Left colon (tissue), 2 donors: ENCODE data around the gene KASH5. TPM values are rescaled to one million over a fixed set of nuclear protein-coding genes. Genes with fewer than 3 reads are reported as not detected.

Experiments used
- total RNA-seq, 2 donors: library from RNA; stranded (reverse); fragmentation: NEBNext Ultra II Directional; extraction: Animal tissue kit (Norgen Biotek cat#: 25700); gene quantifications; one replicate each; pipeline ENCODE4 v1.2.1, GENCODE V29; 2021
- donor health status: DM: no; HTN: no; CAD: no.
- donor health status: DM: yes; HTN: yes; CAD: no.

The KASH5 gene
- total RNA-seq, 2 donors from 2014 or later: not detected

Other genes with a start within 250 kb of the KASH5 start
- gene HRC, start 232.9 kb upstream of the KASH5 start, total RNA-seq: 1 to 10 TPM; 1.2 to 1.3 TPM
- gene TRPM4, start 230.5 kb upstream of the KASH5 start, total RNA-seq: 100 to 1,000 TPM; 244 to 291 TPM
- gene SLC6A16, start 63.1 kb upstream of the KASH5 start, total RNA-seq: under 1 TPM; 0.43 to 0.50 TPM
- gene CD37, start 52.8 kb upstream of the KASH5 start, total RNA-seq: 1 to 10 TPM; 5.6 to 9.6 TPM
- 10 to 100 TPM; 11.8 to 18.0 TPM for gene TEAD2, start 25.8 kb upstream of the KASH5 start, total RNA-seq
- gene DKKL1, start 24.4 kb upstream of the KASH5 start, total RNA-seq: not detected
- gene PTH2, start 35.2 kb downstream of the KASH5 start, total RNA-seq: not detected
- not detected for gene GFY, start 37.1 kb downstream of the KASH5 start, total RNA-seq
- gene SLC17A7, start 53.3 kb downstream of the KASH5 start, total RNA-seq: under 1 TPM; 0.24 to 0.81 TPM
- gene PIH1D1, start 63.6 kb downstream of the KASH5 start, total RNA-seq: 10 to 100 TPM; 62.9 to 74.1 TPM
- gene ALDH16A1, start 65.0 kb downstream of the KASH5 start, total RNA-seq: 10 to 100 TPM; 24.9 to 31.5 TPM
- gene FLT3LG, start 86.0 kb downstream of the KASH5 start, total RNA-seq: 1 to 10 TPM; 3.4 to 6.4 TPM
- gene RPL13A, start 99.4 kb downstream of the KASH5 start, total RNA-seq: 1,000 to 10,000 TPM; 2,164 to 2,325 TPM
- gene RPS11, start 108.2 kb downstream of the KASH5 start, total RNA-seq: 1,000 to 10,000 TPM; 1,501 to 1,657 TPM
- 100 to 1,000 TPM; 411 to 508 TPM for gene FCGRT, start 124.4 kb downstream of the KASH5 start, total RNA-seq
- 10 to 100 TPM; 18.2 to 21.7 TPM for gene RCN3, start 139.8 kb downstream of the KASH5 start, total RNA-seq
- gene NOSIP, start 192.3 kb downstream of the KASH5 start, total RNA-seq: 10 to 100 TPM; 62.8 to 66.4 TPM
- gene PRRG2, start 193.1 kb downstream of the KASH5 start, total RNA-seq: 10 to 100 TPM; 22.4 to 26.1 TPM
- 10 to 100 TPM; 20.5 to 26.4 TPM for gene PRR12, start 202.9 kb downstream of the KASH5 start, total RNA-seq